Measurements from ENCODE around the gene LEFTY2.

DNA sequence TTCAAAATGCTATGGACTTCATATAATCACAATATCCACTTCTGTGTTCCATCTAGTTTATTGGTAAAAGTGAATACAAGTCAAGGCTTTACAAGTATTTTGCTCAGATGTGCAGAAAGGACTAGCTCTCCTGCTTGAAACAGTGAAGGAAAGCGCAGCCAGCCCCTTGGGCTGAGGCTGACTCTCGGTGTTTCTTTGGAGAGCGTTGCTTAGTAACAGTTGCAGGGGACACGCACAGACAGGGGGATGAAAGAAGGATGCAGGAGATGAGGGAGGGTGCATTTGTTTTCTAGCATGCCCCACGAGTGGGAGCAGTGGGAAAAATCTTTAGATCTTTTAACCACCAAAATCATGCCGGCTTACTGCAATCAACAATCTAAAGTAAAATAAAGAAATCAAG lies 26.1 kb downstream of the LEFTY2 start:
- TF ChIP-seq, protein P1, sequence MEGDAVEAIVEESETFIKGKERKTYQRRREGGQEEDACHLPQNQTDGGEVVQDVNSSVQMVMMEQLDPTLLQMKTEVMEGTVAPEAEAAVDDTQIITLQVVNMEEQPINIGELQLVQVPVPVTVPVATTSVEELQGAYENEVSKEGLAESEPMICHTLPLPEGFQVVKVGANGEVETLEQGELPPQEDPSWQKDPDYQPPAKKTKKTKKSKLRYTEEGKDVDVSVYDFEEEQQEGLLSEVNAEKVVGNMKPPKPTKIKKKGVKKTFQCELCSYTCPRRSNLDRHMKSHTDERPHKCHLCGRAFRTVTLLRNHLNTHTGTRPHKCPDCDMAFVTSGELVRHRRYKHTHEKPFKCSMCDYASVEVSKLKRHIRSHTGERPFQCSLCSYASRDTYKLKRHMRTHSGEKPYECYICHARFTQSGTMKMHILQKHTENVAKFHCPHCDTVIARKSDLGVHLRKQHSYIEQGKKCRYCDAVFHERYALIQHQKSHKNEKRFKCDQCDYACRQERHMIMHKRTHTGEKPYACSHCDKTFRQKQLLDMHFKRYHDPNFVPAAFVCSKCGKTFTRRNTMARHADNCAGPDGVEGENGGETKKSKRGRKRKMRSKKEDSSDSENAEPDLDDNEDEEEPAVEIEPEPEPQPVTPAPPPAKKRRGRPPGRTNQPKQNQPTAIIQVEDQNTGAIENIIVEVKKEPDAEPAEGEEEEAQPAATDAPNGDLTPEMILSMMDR (IDR thresholded peaks at IDR 0.05) = no peak
- no peak for TF ChIP-seq EZH2 (IDR thresholded peaks at IDR 0.05; ENCODE audit: borderline replicate concordance, insufficient read depth, low read depth, low read length, poor library complexity, severe bottlenecking)
